ENCODE data around the gene SRXN1. TPM values are rescaled to one million over a fixed set of nuclear protein-coding genes. Genes with fewer than 3 reads are reported as not detected.

SRXN1 gene
- polyA plus RNA-seq, 1 donor from 2014 or later: 6.9 TPM

GRCh38 chr20:618980-619379 lies 34.0 kb downstream of the SRXN1 start:
- TF ChIP-seq EP300 (conservative IDR thresholded peaks at IDR 0.05; ENCODE audit: poor library complexity, severe bottlenecking) (no peak), REST (IDR thresholded peaks at IDR 0.05; ENCODE audit: borderline replicate concordance) (no peak), SMC3 (conservative IDR thresholded peaks at IDR 0.05; ENCODE audit: poor library complexity) (no peak), RAD21 (conservative IDR thresholded peaks at IDR 0.05) (no peak)
- peaks cover 6% of the 10 kb centered on the region for H3K9me3 ChIP-seq (ENCODE audit: low read length)
- H3K27me3 ChIP-seq (ENCODE audit: insufficient read depth, low read depth, low read length): no peaks in the 10 kb centered on the region
- H3K4me2 ChIP-seq (ENCODE audit: low read length): no peak overlapping the region
- no peak overlapping the region for H3K4me3 ChIP-seq (ENCODE audit: low read length)
- H2AFZ ChIP-seq (ENCODE audit: low read depth, low read length): no peak overlapping the region
- H3K27ac ChIP-seq (ENCODE audit: low read length): no peak overlapping the region
- H3K79me2 ChIP-seq (replicated peaks; ENCODE audit: insufficient read depth, low read length): no peaks in the 10 kb centered on the region
- H3K9ac ChIP-seq (ENCODE audit: low read length): no peak overlapping the region
- H3K36me3 ChIP-seq (ENCODE audit: insufficient read depth, low read length): no peaks in the 10 kb centered on the region
- H4K20me1 ChIP-seq (ENCODE audit: insufficient read depth): no peaks in the 10 kb centered on the region
- H3F3A ChIP-seq (ENCODE audit: insufficient read depth, low read length, poor library complexity, severe bottlenecking): no peaks in the 10 kb centered on the region
- H3K9me2 ChIP-seq (ENCODE audit: insufficient read depth, low read length): no peaks in the 10 kb centered on the region

DNA sequence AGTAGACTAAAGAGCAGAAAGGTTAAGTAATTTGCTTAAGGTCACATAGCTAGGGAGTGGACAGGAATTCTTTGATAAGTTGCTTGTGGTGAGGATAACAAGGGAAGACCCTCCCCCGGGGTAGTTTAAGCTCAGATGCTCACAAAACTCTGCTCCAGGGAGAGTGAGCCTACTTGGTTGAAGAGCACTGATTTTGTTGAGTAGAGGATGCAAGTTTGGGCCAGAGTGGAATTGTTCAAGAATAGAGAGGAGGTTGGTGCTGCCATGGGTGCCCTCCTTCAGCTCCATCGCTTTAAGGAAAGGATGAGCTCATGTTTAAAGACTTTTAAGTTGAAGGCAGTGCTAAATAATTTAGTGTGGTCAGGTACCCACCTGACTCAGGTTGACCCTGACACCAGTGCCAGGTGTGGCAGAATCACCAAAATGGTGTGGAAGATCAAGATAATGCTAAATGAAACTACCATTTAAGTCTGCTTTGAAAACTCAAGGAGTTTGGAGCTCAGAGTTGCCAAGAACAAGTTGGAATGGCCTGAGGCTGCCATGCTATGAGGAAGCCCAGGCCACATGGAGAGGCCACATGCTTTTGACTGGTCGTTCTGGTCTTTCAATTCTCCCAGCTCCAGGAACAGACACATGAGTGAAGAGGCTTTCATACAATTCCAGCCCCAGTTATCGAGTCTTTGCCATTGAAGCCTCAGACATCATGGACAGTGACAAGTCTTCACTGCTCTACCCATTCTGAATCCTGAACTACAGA lies 34.9 kb downstream of the SRXN1 start:
- no peak overlapping the region for H2AFZ ChIP-seq (ENCODE audit: low read depth, low read length)
- no peaks in the 10 kb centered on the region for H3K36me3 ChIP-seq (ENCODE audit: insufficient read depth, low read length)
- H3K9ac ChIP-seq (ENCODE audit: low read length): no peak overlapping the region
- H3K27ac ChIP-seq (ENCODE audit: low read length): no peak overlapping the region
- H3K27me3 ChIP-seq (ENCODE audit: insufficient read depth, low read depth, low read length): peaks cover under 1% of the 10 kb centered on the region
- H4K20me1 ChIP-seq (ENCODE audit: insufficient read depth): no peaks in the 10 kb centered on the region
- no peak overlapping the region for H3K4me3 ChIP-seq (ENCODE audit: low read length)
- no peak overlapping the region for H3K4me2 ChIP-seq (ENCODE audit: low read length)
- no peaks in the 10 kb centered on the region for H3F3A ChIP-seq (ENCODE audit: insufficient read depth, low read length, poor library complexity, severe bottlenecking)
- TF ChIP-seq CTCF (IDR thresholded peaks at IDR 0.05; ENCODE audit: poor library complexity, severe bottlenecking): no peak
- TF ChIP-seq RAD21 (conservative IDR thresholded peaks at IDR 0.05): no peak
- TF ChIP-seq REST (IDR thresholded peaks at IDR 0.05; ENCODE audit: borderline replicate concordance): no peak
- TF ChIP-seq SMC3 (conservative IDR thresholded peaks at IDR 0.05; ENCODE audit: poor library complexity): no peak
- TF ChIP-seq TAF1 (IDR thresholded peaks at IDR 0.05; ENCODE audit: low read depth): no peak
- no peak for TF ChIP-seq MXI1 (conservative IDR thresholded peaks at IDR 0.05; ENCODE audit: poor library complexity, severe bottlenecking)
- TF ChIP-seq EP300 (conservative IDR thresholded peaks at IDR 0.05; ENCODE audit: poor library complexity, severe bottlenecking): no peak
- no peak for TF ChIP-seq EZH2 (IDR thresholded peaks at IDR 0.05; ENCODE audit: borderline replicate concordance, insufficient read depth, low read length, poor library complexity, severe bottlenecking)
- TF ChIP-seq POLR2AphosphoS5 (IDR thresholded peaks at IDR 0.05): no peak
- no peaks in the 10 kb centered on the region for H3K9me2 ChIP-seq (ENCODE audit: insufficient read depth, low read length)
- peaks cover 6% of the 10 kb centered on the region for H3K9me3 ChIP-seq (ENCODE audit: low read length)
- no peaks in the 10 kb centered on the region for H3K79me2 ChIP-seq (replicated peaks; ENCODE audit: insufficient read depth, low read length)
